ENCODE measurements around the gene SLC17A5.
"Not testable (repeated sequence)": the region's sequence is repeated elsewhere in the genome, so short reads cannot be mapped to it uniquely, and the experiment has no call there.

The SLC17A5 gene

DNA sequence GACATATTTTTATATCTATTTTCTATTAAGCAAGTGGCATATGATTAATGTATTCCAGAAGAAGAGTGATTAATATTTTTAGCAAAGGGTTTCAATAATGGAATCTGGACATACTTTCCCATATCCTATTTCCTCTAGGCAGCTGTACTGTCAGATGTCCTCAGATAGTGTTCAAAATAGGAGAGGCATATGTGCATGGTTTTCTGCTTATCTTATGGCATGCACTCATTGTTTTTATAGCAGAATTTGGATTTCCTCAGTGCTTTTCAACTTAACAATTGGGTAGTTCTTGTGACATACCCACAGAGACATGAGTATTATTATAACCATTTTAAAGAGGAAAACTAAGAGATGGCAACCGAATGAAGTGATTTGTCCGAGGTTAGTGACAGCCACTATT, 12.6 kb upstream of the SLC17A5 start:
- FAIRE-seq (no peak), DNase-seq (ENCODE audit: low spot score) (no peak)

- FAIRE-seq (no peak), DNase-seq (ENCODE audit: low spot score) (no peak)
These were observed 12.0 kb upstream of the SLC17A5 start for GRCh38 chr6:73665686-73666319.

GRCh38 chr6:73664701-73665100, 10.9 kb upstream of the SLC17A5 start:
- DNase-seq (ENCODE audit: low spot score) = no peak
- FAIRE-seq = no peak

- no peak for FAIRE-seq
- no peak for DNase-seq (ENCODE audit: low spot score)
These were observed 3.4 kb upstream of the SLC17A5 start for GRCh38 chr6:73657201-73657600.

DNA sequence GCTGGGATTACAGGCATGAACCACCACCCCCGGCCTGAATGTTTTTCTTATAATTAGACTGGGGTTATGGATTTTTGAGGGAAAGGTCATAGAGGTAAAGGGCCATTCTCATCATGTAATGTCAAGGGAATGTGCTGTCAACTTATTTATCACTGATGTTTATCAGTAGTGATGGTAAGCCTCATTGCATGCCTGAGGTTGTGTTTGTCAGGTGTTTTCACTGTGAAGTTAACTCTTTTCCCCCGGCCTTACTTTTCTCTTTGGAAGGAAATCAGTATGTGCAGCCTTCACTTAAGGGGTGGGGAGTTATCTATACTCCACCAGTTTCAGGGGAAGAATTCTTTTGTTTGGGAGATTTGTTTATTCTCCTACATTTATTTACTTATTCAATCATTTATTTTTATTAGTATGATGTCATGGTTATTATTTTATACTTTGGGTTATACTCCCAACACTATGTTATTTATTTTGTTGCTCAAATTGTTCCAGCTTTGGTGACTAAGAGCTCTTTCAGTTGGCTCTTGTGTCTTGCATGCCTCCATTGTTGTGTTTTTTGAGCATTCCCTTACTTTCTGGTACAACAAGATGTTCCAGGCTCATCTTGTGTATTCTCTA, 2.8 kb upstream of the SLC17A5 start:
- DNase-seq (ENCODE audit: low spot score) (no peak), FAIRE-seq (no peak)

- no peak for FAIRE-seq
- no peak for DNase-seq (ENCODE audit: low spot score)
These were observed 1.6 kb upstream of the SLC17A5 start for GRCh38 chr6:73655341-73655917.

GRCh38 chr6:73652637-73653570, 888 bp downstream of the SLC17A5 start:
- DNase-seq (ENCODE audit: low spot score) (peak; percentile 78), FAIRE-seq (no peak)

GRCh38 chr6:73649783-73650182, 4.0 kb downstream of the SLC17A5 start:
- DNase-seq (ENCODE audit: low spot score) (no peak), FAIRE-seq (no peak)

DNA sequence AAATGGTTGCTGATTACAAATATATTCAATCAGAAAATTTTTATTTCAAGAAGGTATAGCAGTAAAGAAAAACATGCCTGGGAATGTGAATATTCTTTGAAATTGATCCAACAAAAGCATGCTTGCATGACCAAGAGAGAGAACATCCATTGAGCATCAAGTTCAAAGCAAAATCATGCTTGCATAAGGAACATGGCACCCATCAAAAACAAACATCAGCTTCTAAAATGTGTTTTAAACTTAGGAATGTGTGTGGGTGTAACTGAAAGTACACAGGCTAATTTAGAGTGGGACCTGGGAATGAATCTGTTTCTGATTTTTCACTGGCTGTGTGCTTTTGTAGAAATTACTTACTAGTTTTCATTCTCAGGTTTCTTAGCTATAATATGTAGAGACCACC, 5.6 kb downstream of the SLC17A5 start:
- DNase-seq (ENCODE audit: low spot score) = no peak
- no peak for FAIRE-seq

GRCh38 chr6:73644941-73645591, 8.7 kb downstream of the SLC17A5 start:
- FAIRE-seq (no peak), DNase-seq (ENCODE audit: low spot score) (no peak)

DNA sequence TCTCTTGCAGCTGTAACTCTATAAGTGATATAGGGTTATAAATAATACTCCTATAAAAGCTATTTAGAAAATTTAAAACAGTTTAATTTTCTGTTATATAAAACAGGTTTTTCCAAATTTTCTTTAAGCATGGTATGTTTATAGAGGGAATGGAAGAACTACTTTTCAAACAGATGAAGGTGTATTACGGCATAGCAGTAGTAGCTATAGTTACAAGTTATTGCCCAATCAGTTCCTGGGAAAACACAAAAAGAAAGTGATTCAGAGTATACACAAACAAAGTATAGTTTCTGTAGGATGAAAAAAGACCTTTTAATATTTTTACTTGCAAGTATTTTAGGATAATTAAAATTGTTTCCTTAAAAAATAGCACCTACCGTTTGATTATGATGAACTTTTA, 9.8 kb downstream of the SLC17A5 start:
- DNase-seq (ENCODE audit: low spot score) (no peak), FAIRE-seq (no peak)

DNA sequence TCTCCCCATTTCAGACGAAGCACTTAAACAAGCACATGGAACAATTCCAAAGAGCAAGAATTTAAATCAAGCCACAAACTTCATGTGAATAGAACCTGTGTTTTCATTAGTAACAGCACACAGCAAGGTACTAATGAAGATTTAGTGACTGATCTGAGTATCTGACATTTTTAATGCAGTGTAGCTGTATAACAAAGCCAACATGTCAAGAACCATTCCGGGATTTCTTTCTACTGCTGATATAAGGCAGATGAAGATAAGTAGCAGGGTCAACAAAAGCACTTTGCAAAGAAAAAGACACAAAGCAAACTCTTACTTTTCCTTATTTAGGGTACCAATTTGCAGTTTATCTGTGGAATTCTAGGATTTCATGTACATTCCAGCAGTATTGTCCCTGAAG, 11.3 kb downstream of the SLC17A5 start:
- DNase-seq (ENCODE audit: low spot score) (no peak), FAIRE-seq (no peak)

GRCh38 chr6:73640179-73640750, 13.5 kb downstream of the SLC17A5 start:
- FAIRE-seq = no peak
- DNase-seq (ENCODE audit: low spot score) = peak; percentile 29

- FAIRE-seq (no peak), DNase-seq (ENCODE audit: low spot score) (no peak)
These were observed 14.8 kb downstream of the SLC17A5 start for GRCh38 chr6:73639040-73639439.

- DNase-seq (ENCODE audit: low spot score) (no peak), FAIRE-seq (no peak)
These were observed 16.4 kb downstream of the SLC17A5 start for GRCh38 chr6:73637404-73637803.

DNA sequence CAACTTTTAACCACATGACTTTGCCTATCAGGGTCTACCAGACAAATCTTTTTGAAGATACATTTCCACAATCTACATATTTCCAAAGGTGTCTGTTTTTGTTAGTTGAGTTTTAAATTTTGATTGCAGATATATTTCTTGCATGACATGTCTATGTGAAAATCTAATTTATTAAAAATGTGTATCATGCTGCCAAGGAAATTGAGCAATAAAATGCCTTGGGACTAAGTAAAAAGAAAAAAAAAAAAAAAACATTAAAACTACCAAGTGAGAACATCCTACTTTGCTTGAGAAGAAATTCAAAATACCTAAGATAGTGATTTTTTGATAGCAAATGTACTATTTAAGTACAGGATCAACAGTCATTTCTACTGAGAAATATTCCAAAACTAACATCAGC, 17.7 kb downstream of the SLC17A5 start:
- no peak for DNase-seq (ENCODE audit: low spot score)
- no peak for FAIRE-seq

DNA sequence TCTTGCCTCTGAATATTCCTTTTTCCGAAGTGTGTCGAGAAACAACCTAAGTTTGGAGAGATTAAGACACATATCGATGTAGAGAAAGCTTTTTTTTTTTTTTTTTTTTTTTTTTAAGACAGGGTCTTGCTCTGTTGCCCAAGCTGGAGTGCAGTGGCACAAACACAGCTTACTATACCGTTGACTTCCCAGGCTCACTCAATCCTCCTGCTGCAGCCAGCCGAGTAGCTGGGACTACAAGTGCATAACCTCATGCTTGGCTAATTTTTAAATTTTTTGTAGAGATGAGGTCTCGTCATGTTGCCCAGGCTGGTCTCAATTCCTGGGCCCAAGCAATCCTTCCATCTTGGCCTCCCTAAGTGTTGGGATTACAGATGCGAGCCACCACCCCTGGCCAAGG, 21.4 kb downstream of the SLC17A5 start:
- FAIRE-seq = no peak
- no peak for DNase-seq (ENCODE audit: low spot score)

GRCh38 chr6:73631849-73632248, 21.9 kb downstream of the SLC17A5 start:
- DNase-seq (ENCODE audit: low spot score) = no peak
- no peak for FAIRE-seq

- DNase-seq (ENCODE audit: low spot score) = no peak
These were observed 23.4 kb downstream of the SLC17A5 start for GRCh38 chr6:73630401-73630800.

GRCh38 chr6:73624896-73625295, 28.9 kb downstream of the SLC17A5 start:
- no peak for DNase-seq (ENCODE audit: low spot score)

More at GRCh38 chr6:73630401-73630800, 23.4 kb downstream of the SLC17A5 start:
- no peak for FAIRE-seq

GRCh38 chr6:73623480-73623879, 30.3 kb downstream of the SLC17A5 start:
- DNase-seq (ENCODE audit: low spot score); FAIRE-seq: not testable (repeated sequence)

More at GRCh38 chr6:73624896-73625295, 28.9 kb downstream of the SLC17A5 start:
- FAIRE-seq = no peak

All from urothelium cell line (cell line).